ENCODE data around the gene TEX54. TPM values are rescaled to one million over a fixed set of nuclear protein-coding genes. Genes with fewer than 3 reads are reported as not detected.

TEX54 gene
- total RNA-seq, 1 donor: not detected

GRCh38 chr11:62858201-62858600 lies 25.6 kb upstream of the TEX54 start:
- TF ChIP-seq CTCF (IDR thresholded peaks at IDR 0.05; ENCODE audit: extremely low read depth, low read depth, low read length): no peak
- Histone ChIP-seq H3K36me3 (ENCODE audit: insufficient read depth, low read length) (peaks cover 20% of the 10 kb centered on the region), H3K4me2 (ENCODE audit: insufficient read depth, low read length) (no peak overlapping the region), H4K20me1 (ENCODE audit: insufficient read depth, low read length) (peaks cover 24% of the 10 kb centered on the region), H3K9me3 (ENCODE audit: low read depth, low read length) (no peaks in the 10 kb centered on the region), H2AFZ (ENCODE audit: low read length) (no peak overlapping the region), H3K4me3 (ENCODE audit: insufficient read depth, low read length) (no peak overlapping the region), H3K79me2 (ENCODE audit: insufficient read depth, low read length) (peaks cover 34% of the 10 kb centered on the region), H3K27me3 (ENCODE audit: insufficient read depth, low read length) (no peaks in the 10 kb centered on the region), H3K4me1 (ENCODE audit: insufficient read depth, low read length) (peaks cover 27% of the 10 kb centered on the region), H3K27ac (ENCODE audit: low read depth, low read length) (no peak overlapping the region)
- DNase-seq (ENCODE audit: insufficient read length, low spot score, missing footprints): no peak

GRCh38 chr11:62857541-62857982 lies 24.9 kb upstream of the TEX54 start:
- Histone ChIP-seq H4K20me1 (ENCODE audit: insufficient read depth, low read length) (peaks cover 30% of the 10 kb centered on the region), H3K27ac (ENCODE audit: low read depth, low read length) (no peak overlapping the region), H3K27me3 (ENCODE audit: insufficient read depth, low read length) (no peaks in the 10 kb centered on the region), H3K36me3 (ENCODE audit: insufficient read depth, low read length) (peaks cover 27% of the 10 kb centered on the region), H3K79me2 (ENCODE audit: insufficient read depth, low read length) (peaks cover 36% of the 10 kb centered on the region), H3K4me2 (ENCODE audit: insufficient read depth, low read length) (no peak overlapping the region), H2AFZ (ENCODE audit: low read length) (peak overlapping the region; percentile 22), H3K9me3 (ENCODE audit: low read depth, low read length) (no peaks in the 10 kb centered on the region), H3K4me1 (ENCODE audit: insufficient read depth, low read length) (peaks cover 32% of the 10 kb centered on the region), H3K4me3 (ENCODE audit: insufficient read depth, low read length) (no peak overlapping the region)
- DNase-seq (ENCODE audit: insufficient read length, low spot score, missing footprints): peak; percentile 56
- no peak for TF ChIP-seq CTCF (IDR thresholded peaks at IDR 0.05; ENCODE audit: extremely low read depth, low read depth, low read length)

- peaks cover 37% of the 10 kb centered on the region for H3K36me3 ChIP-seq (ENCODE audit: insufficient read depth, low read length)
- no peaks in the 10 kb centered on the region for H3K9me3 ChIP-seq (ENCODE audit: low read depth, low read length)
- no peaks in the 10 kb centered on the region for H3K27me3 ChIP-seq (ENCODE audit: insufficient read depth, low read length)
- peaks cover 40% of the 10 kb centered on the region for H4K20me1 ChIP-seq (ENCODE audit: insufficient read depth, low read length)
- H3K79me2 ChIP-seq (ENCODE audit: insufficient read depth, low read length): peaks cover 36% of the 10 kb centered on the region
- peak overlapping the region; percentile 76 for H3K27ac ChIP-seq (ENCODE audit: low read depth, low read length)
- peak overlapping the region; percentile 95 for H2AFZ ChIP-seq (ENCODE audit: low read length)
- peak overlapping the region; percentile 94 for H3K4me2 ChIP-seq (ENCODE audit: insufficient read depth, low read length)
- DNase-seq (ENCODE audit: insufficient read length, low spot score, missing footprints): peak; percentile 82
- H3K4me3 ChIP-seq (ENCODE audit: insufficient read depth, low read length): peak overlapping the region; percentile 100
- H3K4me1 ChIP-seq (ENCODE audit: insufficient read depth, low read length): peaks cover 32% of the 10 kb centered on the region
- no peak for TF ChIP-seq CTCF (IDR thresholded peaks at IDR 0.05; ENCODE audit: extremely low read depth, low read depth, low read length)
These were observed 23.8 kb upstream of the TEX54 start for GRCh38 chr11:62856333-62856895.

- peaks cover 32% of the 10 kb centered on the region for H3K4me1 ChIP-seq (ENCODE audit: insufficient read depth, low read length)
These were observed 23.1 kb upstream of the TEX54 start for GRCh38 chr11:62855571-62856332.

More at GRCh38 chr11:62855571-62856332, 23.1 kb upstream of the TEX54 start:
- no peaks in the 10 kb centered on the region for H3K9me3 ChIP-seq (ENCODE audit: low read depth, low read length)
- no peaks in the 10 kb centered on the region for H3K27me3 ChIP-seq (ENCODE audit: insufficient read depth, low read length)
- peak; percentile 94 for DNase-seq (ENCODE audit: insufficient read length, low spot score, missing footprints)
- no peak for TF ChIP-seq CTCF (IDR thresholded peaks at IDR 0.05; ENCODE audit: extremely low read depth, low read depth, low read length)
- peak overlapping the region; percentile 100 for H3K4me3 ChIP-seq (ENCODE audit: insufficient read depth, low read length)
- H3K27ac ChIP-seq (ENCODE audit: low read depth, low read length): peak overlapping the region; percentile 76
- peaks cover 37% of the 10 kb centered on the region for H3K36me3 ChIP-seq (ENCODE audit: insufficient read depth, low read length)
- peaks cover 36% of the 10 kb centered on the region for H3K79me2 ChIP-seq (ENCODE audit: insufficient read depth, low read length)
- peak overlapping the region; percentile 95 for H2AFZ ChIP-seq (ENCODE audit: low read length)
- peak overlapping the region; percentile 94 for H3K4me2 ChIP-seq (ENCODE audit: insufficient read depth, low read length)
- H4K20me1 ChIP-seq (ENCODE audit: insufficient read depth, low read length): peaks cover 40% of the 10 kb centered on the region
